Mesothelial cell of epicardium (in vitro differentiated cells): ENCODE results near the gene A2ML1. TPM values are rescaled to one million over a fixed set of nuclear protein-coding genes. Genes with fewer than 3 reads are reported as not detected.

Experiments
- DNase-seq, 2 experiments: peaks; one replicate each; pipeline ENCODE4 v3.0.0; 2021; ENCODE audit warnings: low spot score in 2 of 2; ENCODE audit not compliant: unreplicated experiment in 2 of 2
- H3K27ac Mint-ChIP-seq: 2 replicates; pipeline ENCODE4 v1.8.0; 2021; ENCODE audit warnings: mixed read lengths
- H3K27me3 Mint-ChIP-seq: 2 replicates; pipeline ENCODE4 v1.8.0; 2021; ENCODE audit warnings: low read depth, mixed read lengths
- H3K36me3 Mint-ChIP-seq: 2 replicates; pipeline ENCODE4 v1.8.0; 2021; ENCODE audit warnings: mixed read lengths
- H3K4me1 Mint-ChIP-seq: 2 replicates; pipeline ENCODE4 v1.8.0; 2021; ENCODE audit warnings: mixed read lengths
- H3K4me3 Mint-ChIP-seq: 2 replicates; pipeline ENCODE4 v1.8.0; 2021; ENCODE audit warnings: mild to moderate bottlenecking, moderate library complexity, mixed read lengths
- H3K9me3 Mint-ChIP-seq: 2 replicates; pipeline ENCODE4 v1.8.0; 2021; ENCODE audit warnings: mixed read lengths
- CTCF ChIP-seq: fragments of 200-600 bp; sonication (generic); IDR thresholded peaks from one replicate; pipeline ENCODE4 v1.5.0; 2021; ENCODE audit warnings: antibody characterized with exemption; ENCODE audit not compliant: unreplicated experiment
- total RNA-seq: library from RNA; stranded (reverse); gene quantifications from 3 replicates; pipeline ENCODE4 v1.2.1, GENCODE V29; 2021

A2ML1 gene
- total RNA-seq, 1 donor from 2014 or later = 0.13 TPM

GRCh38 chr12:8827551-8828256, 5.3 kb downstream of the A2ML1 start:
- no peak overlapping the region for H3K4me3 Mint-ChIP-seq
- TF ChIP-seq CTCF = no peak
- H3K36me3 Mint-ChIP-seq = peaks cover 8% of the 10 kb centered on the region
- no peaks in the 10 kb centered on the region for H3K27me3 Mint-ChIP-seq
- H3K27ac Mint-ChIP-seq = peak overlapping the region; percentile 85
- H3K4me1 Mint-ChIP-seq = peaks cover 42% of the 10 kb centered on the region
- no peak for DNase-seq
- H3K9me3 Mint-ChIP-seq = peaks cover 19% of the 10 kb centered on the region

GRCh38 chr12:8828257-8829124, 6.1 kb downstream of the A2ML1 start:
- no peak for DNase-seq
- no peak overlapping the region for H3K4me3 Mint-ChIP-seq
- peaks cover 36% of the 10 kb centered on the region for H3K4me1 Mint-ChIP-seq
- peak overlapping the region; percentile 48 for H3K27ac Mint-ChIP-seq
- peaks cover 8% of the 10 kb centered on the region for H3K36me3 Mint-ChIP-seq
- no peak for TF ChIP-seq CTCF
- H3K27me3 Mint-ChIP-seq = no peaks in the 10 kb centered on the region
- H3K9me3 Mint-ChIP-seq = peaks cover 19% of the 10 kb centered on the region

GRCh38 chr12:8829125-8829518, 6.7 kb downstream of the A2ML1 start:
- H3K9me3 Mint-ChIP-seq = peaks cover 19% of the 10 kb centered on the region
- peaks cover 31% of the 10 kb centered on the region for H3K4me1 Mint-ChIP-seq
- H3K36me3 Mint-ChIP-seq = peaks cover 8% of the 10 kb centered on the region
- H3K27ac Mint-ChIP-seq = peak overlapping the region; percentile 48
- TF ChIP-seq CTCF = no peak
- no peaks in the 10 kb centered on the region for H3K27me3 Mint-ChIP-seq
- H3K4me3 Mint-ChIP-seq = no peak overlapping the region
- no peak for DNase-seq

- H3K4me3 Mint-ChIP-seq = no peak overlapping the region
- TF ChIP-seq CTCF = no peak
- peaks cover 31% of the 10 kb centered on the region for H3K4me1 Mint-ChIP-seq
These were observed 7.2 kb downstream of the A2ML1 start for GRCh38 chr12:8829621-8830020.

GRCh38 chr12:8831116-8831515, 8.7 kb downstream of the A2ML1 start:
- peak overlapping the region; percentile 0 for H3K27ac Mint-ChIP-seq
- peaks cover 5% of the 10 kb centered on the region for H3K9me3 Mint-ChIP-seq
- no peak for TF ChIP-seq CTCF
- DNase-seq = no peak
- H3K4me3 Mint-ChIP-seq = no peak overlapping the region
- no peaks in the 10 kb centered on the region for H3K27me3 Mint-ChIP-seq
- peaks cover 31% of the 10 kb centered on the region for H3K4me1 Mint-ChIP-seq
- H3K36me3 Mint-ChIP-seq = peaks cover 3% of the 10 kb centered on the region

More at GRCh38 chr12:8829621-8830020, 7.2 kb downstream of the A2ML1 start:
- no peak overlapping the region for H3K27ac Mint-ChIP-seq
- no peak for DNase-seq
- peaks cover 8% of the 10 kb centered on the region for H3K36me3 Mint-ChIP-seq
- no peaks in the 10 kb centered on the region for H3K27me3 Mint-ChIP-seq
- H3K9me3 Mint-ChIP-seq = peaks cover 18% of the 10 kb centered on the region
